Osteocyte (in vitro differentiated cells): ENCODE measurements around the gene PPP2R1A. TPM values are rescaled to one million over a fixed set of nuclear protein-coding genes. Genes with fewer than 3 reads are reported as not detected.

Experiments
- DNase-seq: peaks from one replicate; pipeline ENCODE4 v3.0.0; 2021; ENCODE audit warnings: mixed read lengths; ENCODE audit not compliant: unreplicated experiment; ENCODE audit errors: extremely low spot score
- H3K27ac Mint-ChIP-seq: one replicate; pipeline ENCODE4 v1.8.0; 2021; ENCODE audit warnings: mild to moderate bottlenecking, mixed read lengths; ENCODE audit not compliant: unreplicated experiment
- H3K27me3 Mint-ChIP-seq: one replicate; pipeline ENCODE4 v1.8.0; 2021; ENCODE audit warnings: mixed read lengths; ENCODE audit not compliant: unreplicated experiment
- H3K36me3 Mint-ChIP-seq: one replicate; pipeline ENCODE4 v1.8.0; 2021; ENCODE audit warnings: mixed read lengths; ENCODE audit not compliant: unreplicated experiment
- H3K4me1 Mint-ChIP-seq: one replicate; pipeline ENCODE4 v1.8.0; 2021; ENCODE audit warnings: mixed read lengths; ENCODE audit not compliant: unreplicated experiment
- H3K4me3 Mint-ChIP-seq: one replicate; pipeline ENCODE4 v1.8.0; 2021; ENCODE audit warnings: mild to moderate bottlenecking, moderate library complexity, mixed read lengths; ENCODE audit not compliant: unreplicated experiment
- H3K9me3 Mint-ChIP-seq: one replicate; pipeline ENCODE4 v1.8.0; 2021; ENCODE audit warnings: mixed read lengths; ENCODE audit not compliant: unreplicated experiment
- CTCF ChIP-seq: fragments of 200-600 bp; sonication (generic); IDR thresholded peaks from 2 replicates; pipeline ENCODE4 v1.5.0; 2021; ENCODE audit warnings: antibody characterized with exemption, mild to moderate bottlenecking, moderate library complexity
- total RNA-seq: library from RNA; stranded (reverse); gene quantifications from 2 replicates; pipeline ENCODE4 v1.2.1, GENCODE V29; 2021

PPP2R1A gene
- total RNA-seq, 1 donor from 2014 or later, result 269 TPM

GRCh38 chr19:52155596-52156359 is 34.1 kb upstream of the PPP2R1A start:
- H3K4me1 Mint-ChIP-seq, result no peaks in the 10 kb centered on the region
- no peak for DNase-seq
- no peak for TF ChIP-seq CTCF
- H3K36me3 Mint-ChIP-seq, result peaks cover 76% of the 10 kb centered on the region
- no peak overlapping the region for H3K27ac Mint-ChIP-seq
- H3K9me3 Mint-ChIP-seq, result peaks cover 66% of the 10 kb centered on the region
- H3K27me3 Mint-ChIP-seq, result no peaks in the 10 kb centered on the region
- no peak overlapping the region for H3K4me3 Mint-ChIP-seq

DNA sequence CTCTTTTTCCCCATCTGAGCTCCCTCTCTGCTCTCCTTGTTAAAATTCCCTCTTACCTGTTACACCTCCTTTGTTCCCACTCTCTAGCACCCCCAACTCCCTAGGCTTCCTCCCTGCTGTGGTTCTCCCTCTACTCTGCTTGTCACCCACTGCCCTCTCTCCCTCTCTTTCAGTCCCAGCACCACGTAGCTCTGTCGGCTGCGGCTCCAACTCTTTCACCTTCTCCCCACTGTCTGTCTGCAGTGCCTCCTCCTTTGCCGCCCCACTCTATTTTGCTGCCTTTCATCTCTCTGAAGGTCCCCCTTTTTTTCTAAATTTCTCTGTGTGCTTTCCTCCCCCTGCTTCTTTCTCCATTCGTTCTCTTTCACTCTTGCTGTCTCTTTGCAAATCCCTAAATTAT is 19.5 kb upstream of the PPP2R1A start:
- Mint-ChIP-seq H3K27me3 (no peaks in the 10 kb centered on the region), H3K4me1 (peaks cover 22% of the 10 kb centered on the region), H3K27ac (peak overlapping the region; percentile 94), H3K36me3 (peaks cover 27% of the 10 kb centered on the region), H3K9me3 (peaks cover 4% of the 10 kb centered on the region), H3K4me3 (peak overlapping the region; percentile 98)
- DNase-seq, result no peak
- no peak for TF ChIP-seq CTCF

GRCh38 chr19:52170863-52171320 is 19.0 kb upstream of the PPP2R1A start:
- Mint-ChIP-seq H3K27me3 (no peaks in the 10 kb centered on the region), H3K4me3 (peak overlapping the region; percentile 98), H3K9me3 (peaks cover 4% of the 10 kb centered on the region), H3K27ac (peak overlapping the region; percentile 94), H3K36me3 (peaks cover 23% of the 10 kb centered on the region), H3K4me1 (peaks cover 22% of the 10 kb centered on the region)
- TF ChIP-seq CTCF, result no peak
- DNase-seq, result no peak

- Mint-ChIP-seq H3K9me3 (peaks cover 4% of the 10 kb centered on the region), H3K36me3 (peaks cover 23% of the 10 kb centered on the region), H3K4me1 (peaks cover 22% of the 10 kb centered on the region), H3K27me3 (no peaks in the 10 kb centered on the region), H3K27ac (peak within 1 kb of the TSS; percentile 94), H3K4me3 (peak within 1 kb of the TSS; percentile 98)
- DNase-seq, result peak; percentile 89
- no peak for TF ChIP-seq CTCF
Observed at GRCh38 chr19:52171321-52172169, 18.3 kb upstream of the PPP2R1A start, which contains the start of gene ZNF836. ZNF836 (minus strand) TSS chr19:52171621; CDS start chr19:52168072, 3,549 bp downstream.

- TF ChIP-seq CTCF, result no peak
- peaks cover 4% of the 10 kb centered on the region for H3K9me3 Mint-ChIP-seq
- no peak for DNase-seq
- H3K36me3 Mint-ChIP-seq, result peaks cover 19% of the 10 kb centered on the region
- no peak overlapping the region for H3K27ac Mint-ChIP-seq
- H3K4me1 Mint-ChIP-seq, result peaks cover 22% of the 10 kb centered on the region
- peak overlapping the region; percentile 98 for H3K4me3 Mint-ChIP-seq
- no peaks in the 10 kb centered on the region for H3K27me3 Mint-ChIP-seq
Observed at GRCh38 chr19:52172347-52172746, 17.5 kb upstream of the PPP2R1A start.
